G401 (cell line): ENCODE results near the gene BNIP3. TPM values are rescaled to one million over a fixed set of nuclear protein-coding genes. Genes with fewer than 3 reads are reported as not detected.
A peak's percentile ranks its signal among the peaks of the same experiment; 100 is the strongest.
"Not testable (repeated sequence)": the region's sequence is repeated elsewhere in the genome, so short reads cannot be mapped to it uniquely, and the experiment has no call there.

Source experiments
- DNase-seq: peaks from one replicate; pipeline ENCODE4 v3.0.0-alpha.2; 2015; ENCODE audit warnings: low spot score
- in situ Hi-C: cut with HindIII; loops from 2 replicates; pipeline ENCODE4 v1.10.0; 2016; ENCODE audit warnings: low sequenced_read_pairs, mixed read lengths
- total RNA-seq: library from RNA; depleted of rRNA; stranded (reverse); fragments of >200 nt; shearing (Covaris generic); gene quantifications from 2 replicates; pipeline ENCODE4 v1.2.3, GENCODE V29; 2014

The BNIP3 gene
- total RNA-seq, 1 experiment from 2014 or later, result 96.5 TPM

DNA sequence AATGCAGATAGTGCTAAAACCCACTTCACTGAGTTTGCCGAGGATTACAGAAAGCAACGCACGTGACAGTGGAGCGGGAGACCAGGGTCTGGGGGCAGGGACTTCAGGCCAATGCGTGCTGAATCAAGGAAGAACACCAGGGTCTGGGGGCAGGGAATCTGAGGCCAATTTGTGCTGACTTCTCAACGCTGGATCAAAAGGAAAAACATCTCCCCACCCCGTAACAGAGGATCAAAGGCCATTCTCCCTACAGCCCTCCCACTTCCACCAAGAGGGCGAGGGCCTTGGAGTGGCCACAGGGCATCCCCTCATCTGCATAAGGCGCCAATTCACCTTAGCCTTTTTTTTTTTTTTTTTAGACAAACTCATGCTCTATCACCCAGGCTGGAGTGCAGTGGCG is 22.3 kb upstream of the BNIP3 start:
- no peak for DNase-seq
- in situ Hi-C loops, result no loop called here

DNA sequence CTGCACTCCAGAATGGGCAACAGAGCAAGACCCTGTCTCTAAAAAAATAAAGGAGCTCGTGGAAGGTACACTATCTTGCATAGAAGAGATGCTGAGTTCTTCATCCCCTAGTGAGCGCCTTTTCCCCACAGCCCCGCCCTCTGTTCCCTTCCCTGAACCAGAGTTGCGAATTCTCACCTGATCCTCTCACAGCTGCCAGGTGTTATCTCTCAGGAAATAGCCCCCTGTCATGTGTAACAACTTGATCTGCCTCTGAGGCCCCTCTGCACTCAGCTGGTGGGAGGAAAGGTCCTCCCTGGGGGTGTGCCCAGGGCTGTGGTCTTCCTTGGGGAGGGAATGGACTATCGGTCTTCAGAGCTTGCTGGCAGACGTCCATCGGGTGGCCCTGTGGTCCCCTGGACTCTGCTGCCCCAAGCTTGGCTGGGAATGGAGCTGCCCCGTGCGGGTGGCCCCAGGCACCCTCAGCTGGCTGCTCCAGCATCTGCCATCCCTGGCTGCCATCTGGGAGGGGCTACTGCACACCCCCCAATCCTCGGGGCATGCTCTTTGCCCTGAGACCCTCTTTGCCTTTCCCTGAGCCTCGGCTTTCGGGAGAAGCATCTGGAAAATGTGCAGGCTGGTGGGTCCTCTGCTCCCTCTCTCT is 21.7 kb upstream of the BNIP3 start:
- in situ Hi-C loops, result no loop called here
- no peak for DNase-seq

DNA sequence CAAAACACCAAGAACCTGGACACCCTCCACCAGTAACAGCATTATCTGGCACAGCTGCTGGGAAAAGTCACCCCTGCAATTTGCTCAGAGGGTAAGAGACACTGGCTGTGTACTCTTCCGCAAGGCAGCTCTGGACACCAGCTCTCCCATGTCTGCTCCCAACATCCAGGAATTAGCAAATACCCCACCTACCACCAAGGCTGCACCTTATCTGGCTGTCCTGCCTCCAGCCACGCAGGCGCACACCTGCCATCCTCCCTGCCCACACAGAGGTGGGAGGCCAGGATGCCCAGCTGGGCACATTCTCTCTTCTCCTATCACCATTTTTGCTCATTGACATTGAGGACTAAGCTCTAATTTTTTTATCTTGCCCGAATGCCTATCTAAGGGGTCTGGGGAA is 20.3 kb upstream of the BNIP3 start:
- in situ Hi-C loops, result no loop called here
- no peak for DNase-seq

DNA sequence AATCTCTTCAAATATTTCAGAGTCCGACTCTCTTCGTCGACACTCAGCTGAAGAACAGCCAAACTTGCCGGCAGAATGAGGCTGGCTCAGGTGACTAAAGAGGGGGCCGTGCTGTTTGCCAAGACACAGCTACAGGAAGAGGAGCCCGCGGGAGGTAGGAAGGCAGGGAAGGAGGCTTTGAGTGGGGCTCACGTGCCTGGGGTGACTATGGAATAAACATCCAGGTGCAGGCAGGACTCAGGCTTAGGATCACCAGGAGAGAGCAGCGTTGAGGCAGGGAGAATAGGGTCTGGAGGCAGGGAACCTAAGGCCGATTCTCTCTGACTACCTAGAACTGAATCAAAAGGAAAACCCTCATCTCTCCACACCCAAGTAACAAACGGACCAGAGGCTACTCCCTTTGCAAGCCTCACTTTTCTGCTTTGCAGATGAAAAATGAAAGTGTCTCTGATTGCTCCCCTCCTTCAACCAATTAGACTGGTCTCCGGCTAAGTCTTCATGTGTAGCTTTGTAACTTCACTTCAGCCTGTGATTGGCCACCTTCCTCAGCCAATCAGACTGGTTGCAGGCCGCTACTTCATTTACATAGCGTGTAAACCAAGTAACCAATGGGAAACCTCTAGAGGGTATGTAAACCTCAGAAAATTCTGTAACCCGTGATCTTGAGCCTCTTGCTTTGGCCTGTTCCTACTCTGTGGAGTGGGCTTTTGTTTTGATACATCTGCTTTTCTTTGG is 19.7 kb upstream of the BNIP3 start:
- in situ Hi-C loops, result no loop called here
- DNase-seq, result peak; percentile 35

DNA sequence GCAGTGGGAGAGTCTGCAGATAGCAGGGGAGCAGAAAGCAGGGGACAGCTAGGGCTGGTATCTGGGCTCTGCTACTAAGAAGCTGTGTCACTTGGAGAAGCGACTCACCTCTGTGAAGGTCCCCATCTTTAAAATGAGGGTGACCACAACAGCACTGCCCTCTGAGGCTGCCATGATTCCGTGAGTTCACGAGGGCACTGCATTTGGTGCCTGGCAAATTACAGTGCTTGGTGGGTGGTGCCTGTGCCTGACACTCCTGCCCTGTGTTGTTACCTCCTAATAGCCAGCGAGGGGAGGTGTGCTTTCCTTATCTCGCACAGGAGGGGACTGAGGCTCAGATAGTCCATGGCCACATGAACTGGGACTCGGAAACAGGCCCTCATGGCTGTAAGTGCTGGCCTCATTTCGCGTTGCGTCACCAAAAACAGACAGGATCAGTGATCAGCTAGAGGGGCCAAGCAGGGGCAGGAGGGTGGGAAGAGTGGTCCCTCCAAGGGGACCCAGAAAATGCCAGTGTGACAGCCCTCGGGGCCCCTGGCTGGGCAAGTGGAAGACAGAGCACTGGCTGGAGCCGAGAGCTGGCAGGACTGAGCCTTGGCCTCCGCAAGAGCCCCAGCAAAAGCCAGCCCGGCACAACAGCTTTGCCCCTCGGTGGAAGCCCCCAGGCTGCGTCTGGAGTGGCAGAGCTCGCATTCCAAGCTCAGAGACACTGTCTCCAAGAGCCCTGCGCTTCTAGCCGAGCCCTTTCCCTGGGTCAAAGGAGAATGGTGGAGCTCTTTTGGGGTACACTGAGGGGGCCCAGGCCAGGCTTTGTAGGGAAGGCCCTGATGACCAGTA is 17.3 kb upstream of the BNIP3 start:
- in situ Hi-C loops, result no loop called here
- no peak for DNase-seq

DNA sequence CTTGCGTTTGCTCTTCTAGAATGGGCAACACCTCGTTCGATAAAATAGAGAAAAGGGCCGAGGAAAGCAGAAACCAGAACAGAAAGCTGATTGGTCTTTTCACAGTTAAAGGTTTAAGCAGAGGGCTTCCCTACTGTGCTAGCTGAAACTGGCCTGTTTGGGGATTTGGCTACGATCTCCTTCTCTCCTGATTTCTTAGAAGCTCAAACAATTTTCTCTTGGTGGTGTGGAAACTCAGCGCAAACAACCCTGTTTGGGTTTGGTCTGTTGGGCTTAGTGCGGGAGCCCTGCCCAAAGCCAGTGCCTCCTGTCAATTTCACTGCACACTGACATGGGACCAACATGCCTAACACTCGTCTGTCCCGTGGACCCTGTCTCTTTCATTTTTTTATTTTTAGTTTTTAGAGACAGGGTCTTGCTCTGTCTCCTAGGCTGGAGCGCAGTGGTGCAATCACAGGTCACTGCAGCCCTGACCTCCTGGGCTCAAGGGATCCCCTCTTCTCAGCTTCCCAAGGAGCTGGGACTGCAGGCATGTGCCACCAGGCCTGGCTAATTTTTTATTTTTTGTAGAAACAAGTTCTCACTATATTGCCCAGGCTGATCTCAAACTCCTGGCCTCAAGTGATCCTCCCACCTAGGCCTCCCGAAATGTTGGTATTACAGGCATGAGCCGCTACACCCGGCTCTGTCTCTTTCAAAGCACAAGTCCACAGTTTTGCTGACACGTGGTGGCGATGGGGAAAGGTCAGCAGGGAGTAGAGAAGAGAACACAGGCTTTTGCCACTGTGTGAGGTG is 16.5 kb upstream of the BNIP3 start:
- no peak for DNase-seq
- in situ Hi-C loops, result no loop called here

DNA sequence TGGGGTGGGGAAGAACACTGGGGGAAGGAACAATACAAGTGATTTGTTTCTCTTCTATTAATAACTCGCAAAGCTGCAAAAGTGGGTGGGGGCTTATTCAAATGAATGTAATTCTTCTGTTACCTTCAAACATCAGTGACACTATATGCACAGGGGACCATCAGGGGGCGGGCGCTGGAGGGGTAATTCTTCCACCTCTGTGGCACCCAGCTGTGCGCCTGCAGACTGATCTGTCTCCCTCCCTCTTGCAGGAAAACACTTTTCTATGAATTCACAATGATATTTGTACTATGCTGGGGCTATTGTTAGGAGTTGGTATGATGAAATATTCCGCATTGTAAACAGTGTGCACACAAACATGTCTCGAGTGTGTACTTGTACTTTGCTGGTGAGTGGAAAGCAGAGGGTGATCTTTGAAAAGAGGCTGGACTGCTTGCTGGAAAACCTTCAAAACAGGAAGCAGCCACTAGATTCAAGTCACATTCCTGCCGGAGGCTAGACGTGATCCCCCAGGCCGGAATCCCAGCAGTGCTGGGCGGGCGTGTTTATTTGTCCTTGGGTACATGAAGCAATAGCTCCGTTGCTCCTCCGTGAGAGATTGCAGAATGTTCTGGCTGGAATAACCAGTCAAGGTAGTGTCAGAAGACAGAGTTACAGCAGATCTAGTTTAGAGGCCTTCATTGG is 15.8 kb upstream of the BNIP3 start:
- no peak for DNase-seq
- in situ Hi-C loops, result no loop called here

DNA sequence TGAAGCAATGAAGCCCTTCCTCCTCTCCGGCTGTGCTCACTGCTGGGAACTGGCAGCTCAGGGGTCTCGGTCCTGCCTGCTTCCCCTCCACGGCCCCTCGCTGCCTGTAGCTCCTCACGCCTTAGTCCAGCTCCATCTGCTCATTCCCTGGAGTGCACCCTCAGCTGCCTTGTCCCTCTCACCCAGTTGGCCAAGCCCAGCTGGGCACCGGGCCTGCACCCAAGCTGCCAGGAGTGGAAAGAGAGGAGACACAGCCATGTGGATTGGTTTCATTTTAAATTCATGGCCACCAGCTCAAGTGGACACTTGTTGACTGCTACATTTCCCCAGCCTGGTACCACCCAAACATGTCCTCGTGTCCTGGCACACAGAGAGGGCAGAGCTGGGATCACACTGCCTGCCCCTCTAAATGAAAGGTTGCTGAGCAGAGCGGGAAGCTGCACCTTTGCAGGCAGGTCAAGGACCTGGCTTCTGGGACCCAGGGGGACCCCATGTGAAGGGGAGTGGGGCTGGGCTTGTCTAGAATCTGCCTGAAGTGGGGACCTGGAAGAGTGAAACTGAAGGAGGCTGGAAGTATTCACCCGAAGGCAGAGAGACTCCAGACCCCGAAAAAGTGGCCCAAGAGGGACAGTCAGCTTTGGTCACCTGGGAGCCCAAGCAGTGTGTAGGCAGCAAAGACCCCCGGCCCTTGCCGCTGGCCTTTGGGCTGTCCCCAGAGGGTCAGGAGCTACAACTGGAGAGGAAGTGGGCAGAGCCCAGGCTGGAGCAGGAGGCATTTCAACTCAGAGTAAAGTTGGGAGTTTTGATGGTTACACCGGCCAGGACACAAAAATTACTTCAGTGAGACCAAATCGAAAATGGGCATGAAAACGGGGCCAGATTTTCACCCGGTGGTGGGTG is 15.0 kb upstream of the BNIP3 start:
- peak; percentile 31 for DNase-seq
- in situ Hi-C loops, result no loop called here

DNA sequence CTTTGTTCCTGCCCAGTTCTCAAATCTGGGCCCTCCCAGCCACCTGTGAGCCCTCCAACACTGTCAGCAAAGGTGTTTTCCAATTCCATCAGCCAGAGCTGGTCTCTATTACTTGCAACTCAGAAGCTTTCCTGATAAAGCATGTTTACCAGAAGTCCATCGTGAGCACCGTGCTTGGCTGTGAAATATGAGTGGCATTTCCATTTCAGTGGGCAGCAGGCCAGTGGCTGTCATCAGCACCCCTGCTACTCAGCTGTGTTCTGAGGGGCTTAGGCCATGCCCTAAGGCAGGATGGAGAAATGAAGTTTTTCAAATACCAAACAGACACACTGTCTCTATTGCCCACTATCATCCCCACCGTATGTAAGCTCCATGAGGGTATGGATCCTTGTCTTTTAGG is 12.7 kb upstream of the BNIP3 start:
- in situ Hi-C loops, result no loop called here
- DNase-seq, result no peak

DNA sequence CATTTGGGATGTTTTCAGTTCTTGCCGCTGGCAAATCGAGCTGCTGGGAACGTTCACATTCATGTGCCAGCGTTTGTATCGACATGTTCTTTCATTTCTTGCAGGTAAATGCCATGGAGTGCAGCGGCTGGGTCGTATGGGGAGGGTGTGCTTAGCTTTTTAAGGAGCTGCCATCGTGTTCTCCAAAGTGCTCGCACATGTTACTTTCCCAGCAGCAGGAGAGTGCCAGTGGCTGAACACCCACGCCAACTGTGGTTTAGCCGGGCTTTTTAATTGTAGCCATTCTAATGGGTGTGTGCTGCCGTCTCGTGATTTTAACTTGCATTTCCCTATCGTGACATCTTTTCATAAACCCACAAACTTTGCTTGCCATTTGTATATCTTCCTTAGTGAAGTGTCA is 11.6 kb upstream of the BNIP3 start:
- in situ Hi-C loops, result no loop called here
- DNase-seq, result no peak

DNA sequence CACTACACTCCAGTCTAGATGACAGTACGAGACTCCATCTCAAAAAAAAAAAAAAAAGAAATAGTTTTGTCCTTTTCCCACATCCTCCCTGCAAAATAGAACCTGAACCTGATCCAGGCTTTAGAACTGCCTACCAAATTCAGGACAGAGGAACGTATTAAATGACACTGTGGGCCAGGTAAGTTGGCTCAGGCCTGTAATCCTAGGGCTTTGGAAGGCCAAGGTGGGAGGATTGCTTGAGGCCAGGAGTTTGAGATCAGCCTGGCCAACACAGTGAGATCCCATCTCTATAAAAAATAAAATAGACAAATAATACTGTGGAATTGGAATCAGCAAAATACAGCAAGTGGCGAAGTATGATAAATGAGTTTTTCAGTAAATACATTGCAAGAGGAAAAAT is 10.0 kb upstream of the BNIP3 start:
- in situ Hi-C loops, result no loop called here
- no peak for DNase-seq

DNA sequence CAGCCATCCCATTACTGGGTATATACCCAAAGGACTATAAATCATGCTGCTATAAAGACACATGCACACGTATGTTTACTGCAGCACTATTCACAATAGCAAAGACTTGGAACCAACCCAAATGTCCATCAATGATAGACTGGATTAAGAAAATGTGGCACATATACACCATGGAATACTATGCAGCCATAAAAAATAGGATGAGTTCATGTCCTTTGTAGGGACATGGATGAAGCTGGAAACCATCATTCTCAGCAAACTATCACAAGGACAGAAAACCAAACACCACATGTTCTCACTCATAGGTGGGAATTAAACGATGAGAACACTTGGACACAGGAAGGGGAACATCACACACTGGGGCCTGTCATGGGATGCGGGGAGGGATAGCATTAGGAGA is 6.1 kb upstream of the BNIP3 start:
- DNase-seq, in situ Hi-C loops: not testable (repeated sequence)

DNA sequence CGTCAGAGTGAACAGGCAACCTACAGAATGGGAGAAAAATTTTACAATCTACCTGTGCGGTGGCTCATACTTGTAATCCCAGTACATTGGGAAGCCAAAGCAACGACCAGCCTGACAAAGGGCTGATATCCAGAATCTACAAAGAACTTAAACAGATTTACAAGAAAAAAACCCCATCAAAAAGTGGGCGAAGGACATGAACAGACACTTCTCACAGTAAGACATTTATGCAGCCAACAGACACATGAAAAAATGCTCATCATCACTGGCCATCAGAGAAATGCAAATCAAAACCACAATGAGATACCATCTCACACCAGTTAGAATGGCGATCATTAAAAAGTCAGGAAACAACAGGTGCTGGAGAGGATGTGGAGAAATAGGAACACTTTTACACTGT is 5.6 kb upstream of the BNIP3 start:
- DNase-seq, in situ Hi-C loops: not testable (repeated sequence)

DNA sequence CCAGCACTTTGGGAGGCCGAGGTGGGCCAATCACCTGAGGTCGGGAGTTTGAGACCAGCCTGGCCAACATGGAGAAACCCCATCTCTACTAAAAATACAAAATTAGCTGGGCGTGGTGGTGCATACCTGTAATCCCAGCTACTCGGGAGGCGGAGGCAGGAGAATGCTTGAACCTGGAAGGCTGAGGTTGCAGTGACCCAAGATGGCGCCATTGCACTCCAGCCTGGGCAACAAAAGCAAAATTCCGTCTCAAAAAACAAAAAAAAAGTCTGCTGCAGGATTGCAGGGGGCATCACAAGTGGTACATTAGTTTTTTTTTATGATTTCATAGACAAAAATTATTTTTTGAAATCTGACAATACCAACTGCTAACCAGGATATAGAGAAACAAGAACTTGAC is 5.1 kb upstream of the BNIP3 start:
- DNase-seq, in situ Hi-C loops: not testable (repeated sequence)

DNA sequence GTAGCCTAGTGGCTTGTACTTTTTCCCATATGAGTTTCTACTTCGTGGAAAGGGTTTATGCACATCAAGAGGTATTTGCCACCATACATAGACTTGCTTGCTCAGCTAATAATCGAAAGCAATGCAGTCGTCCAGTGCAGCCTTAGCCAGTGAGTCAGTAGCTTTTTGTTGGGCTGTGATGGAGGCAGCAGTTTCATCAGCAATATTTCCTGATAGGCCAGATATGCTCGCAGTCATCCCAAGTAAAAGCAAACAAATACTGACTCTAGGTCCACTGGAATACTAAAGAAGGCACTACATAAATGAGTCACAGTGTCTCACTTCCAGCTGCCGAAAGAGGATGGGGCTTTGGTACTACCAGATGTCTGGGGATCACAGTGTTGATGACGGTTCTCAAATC is 2.1 kb upstream of the BNIP3 start:
- in situ Hi-C loops, result no loop called here
- DNase-seq, result peak; percentile 33

DNA sequence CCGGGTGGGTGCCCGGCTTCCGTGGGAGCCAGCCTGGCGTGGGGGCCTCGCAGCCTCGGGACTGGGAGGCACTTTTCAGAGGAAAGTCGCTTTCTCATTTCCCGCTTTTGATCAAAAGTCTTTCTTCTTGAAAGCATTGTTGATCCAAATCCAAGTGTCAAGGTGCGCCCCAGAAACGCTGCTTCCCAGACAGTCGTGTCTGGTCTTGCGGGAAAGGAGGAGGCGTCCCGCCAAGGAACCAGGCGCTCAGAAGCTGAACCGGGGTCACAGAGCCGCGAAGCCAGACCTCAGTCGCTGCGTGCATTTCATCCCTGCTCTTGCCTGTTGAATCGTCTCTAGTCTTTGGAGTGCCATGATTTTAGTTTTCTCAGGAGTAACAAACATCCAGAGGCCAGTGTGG is 1.1 kb upstream of the BNIP3 start:
- in situ Hi-C loops, result no loop called here
- DNase-seq, result no peak

DNA sequence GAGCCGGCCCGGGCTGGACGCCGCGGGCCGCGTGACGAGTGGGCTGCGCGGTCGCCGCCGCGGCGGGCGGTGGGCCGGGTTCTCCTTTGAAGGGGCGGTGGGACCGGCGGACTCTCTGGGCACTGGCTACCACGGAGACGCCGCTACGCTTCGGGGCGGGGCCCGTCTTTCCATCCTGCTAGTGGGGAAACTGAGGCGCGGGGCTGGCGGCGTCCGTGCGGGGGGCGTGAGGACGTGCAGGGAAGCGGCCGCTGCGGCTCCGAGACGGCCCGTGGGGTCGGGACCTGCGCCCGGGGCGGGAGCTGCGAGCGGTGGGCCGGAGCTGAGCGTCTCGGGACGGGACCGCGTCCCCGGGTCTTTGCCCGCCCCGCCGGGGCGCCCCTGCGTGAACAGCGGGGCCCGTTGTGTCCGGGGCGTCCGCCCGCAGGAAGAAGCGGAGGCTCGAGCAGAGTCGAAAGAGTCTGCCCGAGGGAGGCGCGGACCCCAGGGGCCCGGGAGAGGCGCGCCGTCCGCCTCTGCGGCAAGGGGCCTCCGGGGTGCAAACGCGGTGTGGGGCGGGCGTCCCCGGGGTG is 548 bp upstream of the BNIP3 start:
- no peak for DNase-seq
- in situ Hi-C loops, result no loop called here
